ENCODE data around the gene C16orf96. TPM values are rescaled to one million over a fixed set of nuclear protein-coding genes. Genes with fewer than 3 reads are reported as not detected.

C16orf96 gene
- polyA plus RNA-seq, 1 donor from 2014 or later = 0.05 TPM

DNA sequence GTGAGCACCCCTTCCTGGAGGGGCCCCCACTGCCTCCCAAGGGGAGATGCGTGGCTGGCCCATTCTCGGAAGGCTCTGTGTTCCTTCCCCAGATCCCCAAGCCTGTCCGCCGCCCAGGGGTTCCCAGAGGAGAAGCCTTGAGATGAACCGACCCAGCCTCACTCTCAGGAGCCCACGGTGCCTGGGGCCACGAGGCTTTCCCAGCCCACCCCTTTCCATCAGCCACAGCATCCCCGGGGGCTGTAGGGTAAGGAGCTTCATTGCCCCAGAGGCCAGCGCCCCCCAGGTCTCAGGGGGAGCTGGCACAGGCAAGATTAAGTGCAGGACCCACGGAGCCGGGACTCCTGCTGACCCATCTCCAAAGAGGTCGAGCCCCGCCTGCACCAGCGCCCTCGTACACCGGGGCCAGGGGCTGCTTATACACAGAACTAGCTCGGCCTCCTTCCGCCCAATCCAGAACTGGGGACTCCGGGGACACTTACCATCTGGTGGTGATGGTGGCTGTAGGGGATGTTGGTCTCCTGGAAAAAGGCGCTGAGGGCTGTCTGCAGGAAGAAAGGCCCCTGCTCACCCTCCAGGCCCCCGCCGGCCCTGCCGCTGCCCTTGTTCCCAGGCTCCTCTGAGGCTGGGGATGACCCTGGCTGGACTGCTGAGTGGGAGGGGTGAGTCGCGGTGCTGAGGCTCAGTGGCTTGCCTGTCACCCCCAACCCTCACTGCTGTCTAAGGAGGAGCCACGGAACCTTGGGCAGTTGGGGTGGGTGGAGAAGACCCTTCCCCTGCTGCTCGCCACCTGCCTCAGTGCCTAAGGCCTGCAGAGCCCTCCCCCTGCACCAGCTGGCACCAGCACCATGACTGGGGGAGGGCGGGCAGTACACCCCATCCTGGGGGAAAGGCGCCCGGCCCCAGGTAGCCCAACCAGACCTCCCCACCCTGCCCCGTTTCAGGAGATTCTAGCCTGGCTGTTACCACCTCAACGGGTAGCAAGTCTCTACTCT lies 54.2 kb downstream of the C16orf96 start:
- Mint-ChIP-seq H3K36me3 (no peaks in the 10 kb centered on the region), H3K4me3 (peak overlapping the region in 1 of 4 donors; percentile 23), H3K27me3 (no peaks in the 10 kb centered on the region), H3K9me3 (no peaks in the 10 kb centered on the region), H3K4me1 (peaks cover 0 to 4% (median 3%) of the 10 kb centered on the region in 3 donors), H3K27ac (no peak overlapping the region)

GRCh38 chr16:4611337-4612021 lies 55.3 kb downstream of the C16orf96 start:
- Mint-ChIP-seq H3K27ac (peak overlapping the region in 2 of 3 donors; percentile 32 to 67), H3K4me1 (peaks cover 7% of the 10 kb centered on the region in 3 donors), H3K9me3 (no peaks in the 10 kb centered on the region), H3K27me3 (no peaks in the 10 kb centered on the region), H3K36me3 (no peaks in the 10 kb centered on the region), H3K4me3 (peak overlapping the region in 1 of 4 donors; percentile 61)

DNA sequence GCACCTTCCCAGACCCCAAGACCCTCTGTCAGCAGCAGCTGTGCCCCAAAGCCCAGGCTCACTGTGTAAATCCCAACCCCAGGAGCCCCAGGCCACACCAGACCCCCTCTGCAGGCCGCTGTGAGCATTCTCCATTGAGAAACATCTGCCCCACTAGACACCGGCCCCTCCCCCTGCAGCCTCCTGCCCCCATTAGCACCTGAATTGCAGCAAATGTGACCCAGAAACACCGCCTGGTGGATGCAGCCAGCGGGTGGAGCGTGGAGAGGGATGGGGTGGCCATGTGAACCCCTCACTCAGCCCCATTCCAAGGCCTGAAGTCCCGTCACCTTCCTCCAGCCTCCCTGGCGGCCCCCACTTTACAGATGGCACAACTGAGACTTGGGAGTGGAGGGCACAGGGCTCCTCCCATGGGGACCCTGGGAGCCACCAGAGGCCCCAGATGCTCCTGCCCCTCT lies 56.4 kb downstream of the C16orf96 start:
- Mint-ChIP-seq H3K4me3 (peak overlapping the region in 3 of 4 donors; percentile 12 to 90 (median 85)), H3K4me1 (peaks cover 9 to 10% (median 9%) of the 10 kb centered on the region in 3 donors), H3K9me3 (no peaks in the 10 kb centered on the region), H3K36me3 (no peaks in the 10 kb centered on the region), H3K27ac (peak overlapping the region in 1 of 3 donors; percentile 88), H3K27me3 (no peaks in the 10 kb centered on the region)

DNA sequence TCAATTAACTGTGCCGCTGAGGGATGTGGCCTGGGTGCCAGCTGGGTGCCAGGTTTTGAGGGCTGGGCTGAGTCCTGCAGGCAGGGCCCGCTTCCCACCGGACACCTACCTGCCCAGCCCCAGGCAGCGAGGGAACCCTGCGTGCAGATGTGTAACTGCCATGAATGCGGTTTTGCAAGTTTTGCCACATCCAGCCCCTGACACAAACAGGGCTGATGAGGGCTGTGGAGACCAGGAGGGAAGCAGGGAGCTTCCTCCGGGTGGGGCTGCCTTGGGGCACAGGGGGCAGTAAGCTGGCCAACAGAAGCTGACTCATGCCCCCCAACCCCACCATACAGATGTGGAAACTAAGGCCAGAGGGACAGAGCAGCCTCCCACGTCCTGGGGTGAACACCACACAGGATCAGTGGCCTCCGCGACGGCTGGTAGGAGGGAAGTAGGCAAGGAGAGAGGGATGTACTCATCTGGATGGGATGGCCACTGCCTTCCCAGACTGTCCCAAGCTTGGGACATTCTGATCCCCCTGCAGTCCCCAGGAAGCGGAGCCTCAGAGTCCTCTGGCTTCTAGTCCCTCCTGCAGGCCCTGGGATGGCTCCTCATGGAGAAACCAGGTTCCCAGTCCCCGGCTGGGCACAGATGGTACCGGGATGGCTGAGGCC lies 57.0 kb downstream of the C16orf96 start:
- Mint-ChIP-seq H3K4me1 (peaks cover 9 to 10% (median 9%) of the 10 kb centered on the region in 3 donors), H3K27me3 (no peaks in the 10 kb centered on the region), H3K36me3 (no peaks in the 10 kb centered on the region), H3K27ac (peak overlapping the region in 2 of 3 donors; percentile 63 to 88), H3K9me3 (no peaks in the 10 kb centered on the region), H3K4me3 (peak overlapping the region; percentile 84 to 91 (median 88))

- Mint-ChIP-seq H3K27me3 (no peaks in the 10 kb centered on the region), H3K4me3 (peak overlapping the region; percentile 84 to 93 (median 90)), H3K36me3 (no peaks in the 10 kb centered on the region), H3K27ac (peak overlapping the region in 2 of 3 donors; percentile 59 to 93), H3K9me3 (no peaks in the 10 kb centered on the region), H3K4me1 (peaks cover 9 to 10% (median 9%) of the 10 kb centered on the region in 3 donors)
Observed at GRCh38 chr16:4613636-4614570, 57.8 kb downstream of the C16orf96 start.

DNA sequence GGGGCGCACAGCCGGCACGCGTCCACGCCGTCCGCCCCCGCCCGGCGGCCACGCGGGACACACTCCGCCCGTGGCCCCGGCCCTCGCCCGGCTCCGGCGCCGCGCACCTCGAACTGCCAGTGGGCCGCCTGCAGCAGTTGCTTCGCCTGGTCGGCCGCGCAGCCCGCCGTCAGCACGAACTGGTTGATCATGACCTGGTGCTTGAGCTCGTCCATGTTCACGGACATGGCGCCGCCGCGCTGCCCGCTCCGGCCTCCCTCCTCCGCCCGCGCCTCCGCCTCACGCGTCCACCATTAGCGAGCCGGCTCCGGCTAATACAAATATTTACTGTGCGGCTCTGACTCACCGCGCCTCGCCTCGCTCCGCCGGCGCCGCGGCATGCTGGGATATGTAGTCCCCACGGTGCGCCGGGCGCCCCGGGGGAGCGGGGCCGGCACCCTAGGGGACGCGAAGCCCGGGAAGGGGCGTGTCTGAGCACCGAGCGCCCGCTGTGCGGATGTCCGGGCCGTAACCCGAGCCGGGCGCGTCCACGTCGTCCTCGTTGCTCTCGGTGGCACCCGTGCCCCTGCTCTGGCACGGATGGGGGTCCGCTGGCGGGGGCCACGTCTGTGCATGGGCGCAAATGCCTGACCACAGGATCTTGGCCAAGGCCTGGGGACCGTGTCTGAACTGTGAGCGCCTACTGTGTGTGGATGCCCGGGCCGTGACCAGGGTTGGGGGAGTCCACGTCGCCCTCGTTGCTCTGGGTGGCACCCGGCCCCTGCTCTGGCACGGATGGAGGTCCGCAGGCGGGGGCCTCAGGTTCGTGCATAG lies 58.6 kb downstream of the C16orf96 start, which contains the start of gene UBALD1:
Gene UBALD1 (minus strand): TSS at position 318 of the 813 bp plus-strand sequence. CDS start 91 bp downstream, at position 227.
- Mint-ChIP-seq H3K36me3 (no peaks in the 10 kb centered on the region), H3K4me3 (peak within 1 kb of the TSS; percentile 93 to 99 (median 96)), H3K4me1 (peaks cover 9 to 10% (median 9%) of the 10 kb centered on the region in 3 donors), H3K27ac (peak within 1 kb of the TSS; percentile 93 to 98 (median 93)), H3K27me3 (no peaks in the 10 kb centered on the region), H3K9me3 (no peaks in the 10 kb centered on the region)

DNA sequence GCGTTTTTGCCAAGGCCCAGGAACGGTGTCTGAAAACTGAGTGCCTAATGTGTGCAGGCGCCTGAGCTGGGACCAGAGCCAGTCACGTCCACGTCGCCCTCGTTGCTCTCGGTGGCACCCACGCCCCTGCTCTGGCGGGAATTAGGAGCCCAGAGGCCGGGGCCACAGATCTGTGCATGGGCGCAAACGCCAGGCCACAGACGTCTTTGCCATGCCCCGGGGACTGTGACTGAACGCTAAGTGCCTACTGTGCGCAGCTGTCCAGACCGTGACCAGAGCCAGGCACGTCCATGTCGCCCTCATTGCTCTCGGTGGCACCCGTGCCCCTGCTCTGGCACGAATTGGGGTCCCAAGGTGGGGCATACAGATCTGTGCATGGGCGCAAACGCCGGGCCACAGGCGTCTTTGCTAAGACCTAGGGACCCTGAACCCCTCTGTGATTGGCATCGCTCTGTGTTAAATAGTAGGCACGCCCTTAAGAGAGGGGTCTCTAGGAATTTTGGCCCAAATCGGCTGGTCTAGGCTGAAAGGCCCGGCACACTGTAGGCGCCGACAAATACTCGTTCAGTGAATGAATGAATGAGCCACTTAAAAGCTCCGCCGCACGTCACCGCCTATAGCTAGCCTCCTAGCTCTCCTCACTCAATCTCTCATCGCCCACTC lies 59.4 kb downstream of the C16orf96 start:
- Mint-ChIP-seq H3K9me3 (no peaks in the 10 kb centered on the region), H3K4me1 (peaks cover 9 to 10% (median 9%) of the 10 kb centered on the region in 3 donors), H3K27me3 (no peaks in the 10 kb centered on the region), H3K27ac (peak overlapping the region; percentile 93 to 98 (median 93)), H3K4me3 (peak overlapping the region; percentile 93 to 99 (median 96)), H3K36me3 (no peaks in the 10 kb centered on the region)

- Mint-ChIP-seq H3K4me3 (peak overlapping the region; percentile 93 to 99 (median 96)), H3K9me3 (no peaks in the 10 kb centered on the region), H3K4me1 (peaks cover 9 to 10% (median 9%) of the 10 kb centered on the region in 3 donors), H3K36me3 (no peaks in the 10 kb centered on the region), H3K27me3 (no peaks in the 10 kb centered on the region), H3K27ac (peak overlapping the region; percentile 93 to 99 (median 93))
Observed at GRCh38 chr16:4616047-4616811, 60.1 kb downstream of the C16orf96 start.

GRCh38 chr16:4617880-4618279 lies 61.7 kb downstream of the C16orf96 start:
- peak overlapping the region in 2 of 3 donors; percentile 59 to 71 for H3K27ac Mint-ChIP-seq
- H3K4me3 Mint-ChIP-seq = peak overlapping the region in 2 of 4 donors; percentile 38 to 73
- no peaks in the 10 kb centered on the region for H3K27me3 Mint-ChIP-seq
- H3K9me3 Mint-ChIP-seq = no peaks in the 10 kb centered on the region
- H3K36me3 Mint-ChIP-seq = no peaks in the 10 kb centered on the region
- H3K4me1 Mint-ChIP-seq = peaks cover 8 to 9% (median 9%) of the 10 kb centered on the region in 3 donors

GRCh38 chr16:4618645-4619418 lies 62.7 kb downstream of the C16orf96 start:
- H3K27me3 Mint-ChIP-seq = no peaks in the 10 kb centered on the region
- H3K27ac Mint-ChIP-seq = peak overlapping the region in 1 of 3 donors; percentile 59
- H3K9me3 Mint-ChIP-seq = no peaks in the 10 kb centered on the region

DNA sequence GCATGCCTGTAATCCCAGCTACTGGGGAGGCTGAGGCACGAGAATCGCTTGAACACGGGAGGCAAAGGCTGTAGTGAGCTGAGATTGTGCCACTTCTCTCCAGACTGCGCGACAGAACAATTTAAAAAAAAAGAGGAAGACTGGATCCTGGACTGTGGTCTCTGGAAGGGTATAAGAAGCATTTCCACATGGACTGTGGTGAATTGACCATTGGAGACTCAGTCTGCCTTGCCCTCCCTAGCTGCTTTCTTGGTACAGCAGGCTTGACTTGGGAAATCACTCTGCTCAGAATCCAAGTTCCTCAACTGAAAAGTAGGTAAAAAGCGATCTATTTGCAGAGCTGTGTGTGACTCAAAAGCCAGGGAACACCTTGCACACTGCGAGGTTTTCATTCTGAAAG lies 67.5 kb downstream of the C16orf96 start:
- no peaks in the 10 kb centered on the region for H3K27me3 Mint-ChIP-seq
- no peaks in the 10 kb centered on the region for H3K36me3 Mint-ChIP-seq
- H3K27ac Mint-ChIP-seq = peak overlapping the region in 2 of 3 donors; percentile 39 to 62
- H3K9me3 Mint-ChIP-seq = no peaks in the 10 kb centered on the region
- H3K4me3 Mint-ChIP-seq = peak overlapping the region; percentile 75 to 97 (median 90)
- peaks cover 12 to 29% (median 26%) of the 10 kb centered on the region in 3 donors for H3K4me1 Mint-ChIP-seq

More at GRCh38 chr16:4618645-4619418, 62.7 kb downstream of the C16orf96 start:
- Mint-ChIP-seq H3K4me3 (peak overlapping the region in 2 of 4 donors; percentile 38 to 41), H3K4me1 (peaks cover 7 to 12% (median 8%) of the 10 kb centered on the region in 3 donors), H3K36me3 (no peaks in the 10 kb centered on the region)

All from IgD-negative memory B cell (primary cell).